Measurements from ENCODE around the gene PFN3. TPM values are rescaled to one million over a fixed set of nuclear protein-coding genes. Genes with fewer than 3 reads are reported as not detected.
"Not testable (repeated sequence)": the region's sequence is repeated elsewhere in the genome, so short reads cannot be mapped to it uniquely, and the experiment has no call there.

PFN3 gene
- total RNA-seq, 1 donor from 2014 or later = not detected

- H3K9me3 ChIP-seq = no peaks in the 10 kb centered on the region
- peak; percentile 77 to 81 for ATAC-seq
- peaks cover 4% of the 10 kb centered on the region for H3K36me3 ChIP-seq
- H3K4me3 ChIP-seq = peak overlapping the region; percentile 59
- no peak for TF ChIP-seq CTCF (IDR thresholded peaks at IDR 0.05)
- DNase-seq = peak; percentile 79
- H3K27ac ChIP-seq = peak overlapping the region; percentile 63
- peaks cover 73% of the 10 kb centered on the region for H3K4me1 ChIP-seq
- H3K27me3 ChIP-seq (ENCODE audit: low read depth) = no peaks in the 10 kb centered on the region
- intact Hi-C loops (cut with DNase I) = no loop called here
Observed at GRCh38 chr5:177362610-177363507, 37.6 kb downstream of the PFN3 start.

- H3K27ac ChIP-seq = peak overlapping the region; percentile 63
- H3K4me1 ChIP-seq = peaks cover 71% of the 10 kb centered on the region
- no peaks in the 10 kb centered on the region for H3K36me3 ChIP-seq
- H3K9me3 ChIP-seq = no peaks in the 10 kb centered on the region
- H3K27me3 ChIP-seq (ENCODE audit: low read depth) = no peaks in the 10 kb centered on the region
- TF ChIP-seq CTCF (IDR thresholded peaks at IDR 0.05) = no peak
- H3K4me3 ChIP-seq = no peak overlapping the region
- no peak for DNase-seq
- ATAC-seq = no peak
- intact Hi-C loops (cut with DNase I) = no loop called here
Observed at GRCh38 chr5:177362292-177362609, 38.2 kb downstream of the PFN3 start.

- H3K36me3 ChIP-seq = no peaks in the 10 kb centered on the region
- no peak for TF ChIP-seq CTCF (IDR thresholded peaks at IDR 0.05)
- DNase-seq (peak; percentile 67), ATAC-seq (peak in 1 of 2 donors; percentile 2)
- H3K27ac ChIP-seq = peak overlapping the region; percentile 63
- no peaks in the 10 kb centered on the region for H3K9me3 ChIP-seq
- no peaks in the 10 kb centered on the region for H3K27me3 ChIP-seq (ENCODE audit: low read depth)
- peaks cover 70% of the 10 kb centered on the region for H3K4me1 ChIP-seq
- no peak overlapping the region for H3K4me3 ChIP-seq
- intact Hi-C loops (cut with DNase I) = no loop called here
Observed at GRCh38 chr5:177361418-177362291, 38.8 kb downstream of the PFN3 start.

GRCh38 chr5:177360740-177361139 is 39.7 kb downstream of the PFN3 start:
- DNase-seq; ATAC-seq; H3K4me3 ChIP-seq; H3K27me3 ChIP-seq (ENCODE audit: low read depth); intact Hi-C loops (cut with DNase I); H3K36me3 ChIP-seq; H3K27ac ChIP-seq; H3K9me3 ChIP-seq: not testable (repeated sequence)
- H3K4me1 ChIP-seq = peaks cover 61% of the 10 kb centered on the region

GRCh38 chr5:177359860-177360259 is 40.6 kb downstream of the PFN3 start:
- TF ChIP-seq CTCF (IDR thresholded peaks at IDR 0.05) = no peak

More at GRCh38 chr5:177359860-177360259, 40.6 kb downstream of the PFN3 start:
- Histone ChIP-seq H3K4me3 (no peak overlapping the region), H3K4me1 (peaks cover 61% of the 10 kb centered on the region), H3K27ac (no peak overlapping the region), H3K36me3 (no peaks in the 10 kb centered on the region), H3K9me3 (no peaks in the 10 kb centered on the region), H3K27me3 (ENCODE audit: low read depth) (no peaks in the 10 kb centered on the region)
- ATAC-seq (no peak), DNase-seq (no peak)
- intact Hi-C loops (cut with DNase I) = no loop called here
